CD14-positive monocyte (primary cell): ENCODE results near the gene RPS2. TPM values are rescaled to one million over a fixed set of nuclear protein-coding genes. Genes with fewer than 3 reads are reported as not detected.

Source experiments
- DNase-seq, 3 donors: peaks; one replicate each; pipeline ENCODE4 v3.0.0-alpha.2; 2011 to 2022
- H2AFZ ChIP-seq: 2 replicates; pipeline ENCODE4 v1.6.0; 2012; ENCODE audit warnings: mild to moderate bottlenecking, low read depth, low read length, inconsistent platforms; ENCODE audit not compliant: insufficient read depth, poor library complexity, severe bottlenecking
- H3K27ac ChIP-seq, 2 donors: 1 replicate in 1 of 2; 2 replicates in 1 of 2; pipeline ENCODE4 v1.5.1; 2012 to 2013; ENCODE audit warnings: low read length in 2 of 2, control low read depth in 1 of 2, inconsistent platforms in 1 of 2, low read depth in 1 of 2, mild to moderate bottlenecking in 1 of 2
- H3K27me3 ChIP-seq, 2 donors: one replicate each; pipeline versions ENCODE4 v1.6.0 to v1.6.1; 2011 to 2013; ENCODE audit warnings: low read length in 2 of 2; ENCODE audit not compliant: control insufficient read depth in 2 of 2, insufficient read depth in 2 of 2
- H3K36me3 ChIP-seq, 2 donors: replicated peaks in 1 of 2; 1 replicate in 1 of 2; 2 replicates in 1 of 2; pipeline versions ENCODE4 v1.5.1 to v1.6.1; 2012 to 2013; ENCODE audit warnings: low read length in 2 of 2, control low read depth in 1 of 2, inconsistent platforms in 1 of 2, mild to moderate bottlenecking in 1 of 2; ENCODE audit not compliant: insufficient read depth in 2 of 2, control insufficient read depth in 1 of 2
- H3K4me1 ChIP-seq, 2 donors: 1 replicate in 1 of 2; 2 replicates in 1 of 2; pipeline versions ENCODE4 v1.5.1 to v1.6.1; 2012 to 2013; ENCODE audit warnings: low read length in 2 of 2, control low read depth in 1 of 2, inconsistent platforms in 1 of 2, mild to moderate bottlenecking in 1 of 2, moderate library complexity in 1 of 2; ENCODE audit not compliant: insufficient read depth in 2 of 2, control insufficient read depth in 1 of 2
- H3K4me2 ChIP-seq: replicated peaks from 2 replicates; pipeline ENCODE3; 2012; ENCODE audit warnings: low read length, moderate library complexity, mild to moderate bottlenecking; ENCODE audit not compliant: poor library complexity, severe bottlenecking; ENCODE audit errors: extremely low read depth
- H3K4me3 ChIP-seq, 3 experiments: fragments of 200-600 bp in 1 of 3; sonication (generic) in 1 of 3; replicated peaks in 1 of 3; 1 replicate in 2 of 3; 2 replicates in 1 of 3; pipeline ENCODE4 v1.5.1; 2011 to 2013; ENCODE audit warnings: low read length in 3 of 3, mild to moderate bottlenecking in 3 of 3, control low read depth in 2 of 3, low read depth in 2 of 3, inconsistent platforms in 1 of 3, moderate library complexity in 1 of 3
- H3K79me2 ChIP-seq: 2 replicates; pipeline ENCODE4 v1.6.0; 2012; ENCODE audit warnings: mild to moderate bottlenecking, control low read depth, inconsistent platforms, low read length, moderate library complexity; ENCODE audit not compliant: insufficient read depth
- H3K9ac ChIP-seq: 2 replicates; pipeline ENCODE4 v1.6.0; 2017; ENCODE audit warnings: low read length, mild to moderate bottlenecking; ENCODE audit not compliant: insufficient read depth, poor library complexity, severe bottlenecking
- H3K9me3 ChIP-seq, 2 donors: replicated peaks in 1 of 2; 1 replicate in 1 of 2; 2 replicates in 1 of 2; pipeline versions ENCODE4 v1.5.1 to v1.6.1; 2012 to 2013; ENCODE audit warnings: low read length in 2 of 2, control low read depth in 1 of 2; ENCODE audit not compliant: control insufficient read depth in 1 of 2, insufficient read depth in 1 of 2
- H4K20me1 ChIP-seq: 2 replicates; pipeline ENCODE4 v1.6.0; 2012; ENCODE audit warnings: mild to moderate bottlenecking, low read length, control low read depth, moderate library complexity; ENCODE audit not compliant: insufficient read depth
- H3K27ac Mint-ChIP-seq, 7 donors: one replicate each; pipeline ENCODE4 v1.8.0; 2020; ENCODE audit warnings: mild to moderate bottlenecking in 7 of 7, mixed read lengths in 7 of 7, moderate library complexity in 6 of 7, inconsistent platforms in 2 of 7
- H3K27me3 Mint-ChIP-seq, 3 donors: one replicate each; pipeline ENCODE4 v1.8.0; 2021 to 2022; ENCODE audit warnings: low read depth in 3 of 3, mild to moderate bottlenecking in 3 of 3, mixed read lengths in 3 of 3, moderate library complexity in 3 of 3, inconsistent platforms in 1 of 3
- H3K36me3 Mint-ChIP-seq, 2 donors: one replicate each; pipeline ENCODE4 v1.8.0; 2020; ENCODE audit warnings: mixed read lengths in 2 of 2, inconsistent platforms in 1 of 2, mild to moderate bottlenecking in 1 of 2
- H3K4me1 Mint-ChIP-seq: one replicate; pipeline ENCODE4 v1.8.0; 2020; ENCODE audit warnings: mild to moderate bottlenecking, mixed read lengths
- H3K4me3 Mint-ChIP-seq, 2 donors: one replicate each; pipeline ENCODE4 v1.8.0; 2020; ENCODE audit warnings: mild to moderate bottlenecking in 2 of 2, mixed read lengths in 2 of 2, moderate library complexity in 1 of 2
- H3K9me3 Mint-ChIP-seq, 7 donors: one replicate each; pipeline ENCODE4 v1.8.0; 2020 to 2022; ENCODE audit warnings: mixed read lengths in 7 of 7, mild to moderate bottlenecking in 6 of 7, moderate library complexity in 6 of 7, inconsistent platforms in 2 of 7
- CTCF ChIP-seq: fragments of 200-600 bp; IDR thresholded peaks from one replicate; pipeline ENCODE4 v1.8.0; 2022; ENCODE audit warnings: antibody characterized with exemption, mild to moderate bottlenecking
- WGBS: methylation state at CpG from one replicate; pipeline ENCODE4 v1.1.5; 2013; ENCODE audit warnings: missing lambda C conversion rate; ENCODE audit not compliant: insufficient coverage; 5-methylcytosine and 5-hydroxymethylcytosine counted together
- intact Hi-C, 2 donors: fragments of 100-400 bp; cut with micrococcal nuclease; formaldehyde crosslinking; loops; one replicate each; pipeline versions ENCODE4 v1.15.0 to v1.15.1; 2023
- polyA plus RNA-seq, 3 donors: library from polyadenylated mRNA; depleted of rRNA in 1 of 3; unstranded in 2 of 3; stranded (reverse) in 1 of 3; fragments of 300-500 nt in 2 of 3; fragments of >200 nt in 1 of 3; fragmentation: Illumina TruSeq in 2 of 3; gene quantifications; 1 replicate in 2 of 3; 2 replicates in 1 of 3; pipeline ENCODE4 v1.2.3, GENCODE V29; 2012 to 2021

RPS2 gene
- polyA plus RNA-seq, 3 donors, result 1,849 to 2,136 (median 1,893) TPM

DNA sequence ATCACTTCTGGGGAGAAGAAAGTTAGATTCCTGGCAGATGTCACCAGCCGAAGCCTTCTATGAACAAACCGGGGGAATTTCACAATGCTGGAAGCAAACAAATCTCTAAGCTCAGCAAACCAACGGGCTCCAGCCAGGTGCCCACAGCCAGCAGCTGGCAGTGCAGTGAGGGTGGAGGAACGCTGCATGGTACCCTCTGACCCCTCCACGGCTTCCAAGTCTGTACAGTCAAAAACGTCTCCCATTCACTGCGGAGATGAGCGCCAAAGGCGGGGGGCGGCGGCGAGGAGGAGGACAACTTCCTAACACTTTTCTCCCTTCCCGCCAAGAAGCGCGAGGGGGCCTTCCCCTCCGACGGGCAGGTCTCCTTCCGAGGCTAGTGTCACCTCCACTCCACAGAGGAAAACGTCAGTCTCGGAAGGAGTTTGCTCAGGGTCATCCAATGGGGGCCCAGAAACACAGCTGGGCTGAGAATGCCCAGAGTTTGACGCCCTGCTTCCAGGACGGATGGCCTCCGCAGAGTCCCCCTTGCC lies 44.1 kb upstream of the RPS2 start:
- Histone ChIP-seq H4K20me1 (peaks cover 50% of the 10 kb centered on the region), H3K36me3 (peaks cover 0 to 2% of the 10 kb centered on the region in 2 donors), H3K4me3 (peak overlapping the region; percentile 59 to 85 (median 59)), H3K27ac (peak overlapping the region; percentile 14 to 85), H3K4me2 (peak overlapping the region; percentile 94), H3K4me1 (peaks cover 40 to 67% of the 10 kb centered on the region in 2 donors), H3K9ac (peak overlapping the region; percentile 91), H2AFZ (peak overlapping the region; percentile 61), H3K79me2 (peaks cover 55% of the 10 kb centered on the region), H3K9me3 (no peaks in the 10 kb centered on the region), H3K27me3 (no peaks in the 10 kb centered on the region)
- H3K9me3 Mint-ChIP-seq, result peaks cover 0 to 2% (median 0%) of the 10 kb centered on the region in 7 donors
- intact Hi-C loops, result loop anchor here (5.0 to 10.0 kb wide), 4 partner anchors 39 to 246 kb away; partner anchors contain the start of genes ECI1 (in 1 of the 2), NTHL1 (in 1 of the 2) and TSC2 (in 1 of the 2)
- H3K4me3 Mint-ChIP-seq, result peak overlapping the region; percentile 81 to 89
- H3K27ac Mint-ChIP-seq, result peak overlapping the region; percentile 72 to 91 (median 85)
- peaks cover 0 to 1% (median 0%) of the 10 kb centered on the region in 3 donors for H3K27me3 Mint-ChIP-seq
- WGBS, result 0% methylated on average over 13 of the region's 23 CpGs
- peaks cover 4 to 8% of the 10 kb centered on the region in 2 donors for H3K36me3 Mint-ChIP-seq
- peak in 1 of 3 donors; percentile 48 for DNase-seq
- TF ChIP-seq CTCF, result no peak
- peaks cover 50% of the 10 kb centered on the region for H3K4me1 Mint-ChIP-seq

GRCh38 chr16:2008009-2008526 lies 43.4 kb upstream of the RPS2 start:
- H3K4me1 Mint-ChIP-seq, result peaks cover 50% of the 10 kb centered on the region
- peaks cover 60% of the 10 kb centered on the region for H3K79me2 ChIP-seq
- peaks cover 0 to 1% (median 0%) of the 10 kb centered on the region in 3 donors for H3K27me3 Mint-ChIP-seq
- intact Hi-C loops, result loop anchor here (5.0 to 10.0 kb wide), 4 partner anchors 39 to 247 kb away; partner anchors contain the start of genes ECI1 (in 1 of the 2), NTHL1 (in 1 of the 2) and TSC2 (in 1 of the 2)
- 0% methylated on average over 15 of the region's 15 CpGs for WGBS
- H3K9ac ChIP-seq, result no peak overlapping the region
- peak overlapping the region; percentile 94 for H3K4me2 ChIP-seq
- no peak overlapping the region for H2AFZ ChIP-seq
- H3K4me3 ChIP-seq, result peak overlapping the region in 2 of 3 experiments; percentile 59 to 85
- H3K9me3 Mint-ChIP-seq, result peaks cover 0 to 2% (median 0%) of the 10 kb centered on the region in 7 donors
- H3K4me1 ChIP-seq, result peaks cover 40 to 67% of the 10 kb centered on the region in 2 donors
- DNase-seq, result peak in 1 of 3 donors; percentile 47
- H3K27ac Mint-ChIP-seq, result peak overlapping the region; percentile 72 to 91 (median 85)
- peak overlapping the region in 1 of 2 donors; percentile 85 for H3K27ac ChIP-seq
- peaks cover 4 to 11% of the 10 kb centered on the region in 2 donors for H3K36me3 Mint-ChIP-seq
- H3K27me3 ChIP-seq, result no peaks in the 10 kb centered on the region
- peaks cover 57% of the 10 kb centered on the region for H4K20me1 ChIP-seq
- peak overlapping the region; percentile 81 to 89 for H3K4me3 Mint-ChIP-seq
- H3K9me3 ChIP-seq, result no peaks in the 10 kb centered on the region
- H3K36me3 ChIP-seq, result peaks cover 5% of the 10 kb centered on the region in 2 donors
- TF ChIP-seq CTCF, result no peak
